Common myeloid progenitor, CD34-positive (primary cell): ENCODE results near the gene UBFD1.
"Not testable (repeated sequence)": the region's sequence is repeated elsewhere in the genome, so short reads cannot be mapped to it uniquely, and the experiment has no call there.

Source experiments
- CTCF ChIA-PET: fragments of 350-600 bp; sonication (Branson Sonifier 250); formaldehyde crosslinking; loops from one replicate; lab custom pipeline; 2021; ENCODE audit warnings: antibody characterized with exemption; lab: Charles Lee
- POLR2A ChIA-PET: fragments of 350-600 bp; sonication (Branson Sonifier 250); formaldehyde crosslinking; loops from one replicate; lab custom pipeline; 2021; ENCODE audit warnings: antibody characterized with exemption; lab: Charles Lee
- DNase-seq, 3 donors: peaks; one replicate each; pipeline versions ENCODE4 v3.0.0 to v3.0.0-alpha.2; 2013
- H3K27ac ChIP-seq, 2 experiments: 1 replicate in 1 of 2; 2 replicates in 1 of 2; pipeline ENCODE4 v1.7.0; 2013; ENCODE audit warnings: inconsistent platforms in 2 of 2, low read length in 2 of 2, mild to moderate bottlenecking in 2 of 2, low read depth in 1 of 2, moderate library complexity in 1 of 2; ENCODE audit not compliant: severe bottlenecking in 2 of 2, insufficient read depth in 1 of 2, poor library complexity in 1 of 2
- H3K27me3 ChIP-seq, 5 experiments: replicated peaks in 2 of 5; 1 replicate in 3 of 5; 2 replicates in 2 of 5; pipeline versions ENCODE4 v1.6.1 to v1.7.0; 2013; ENCODE audit warnings: low read length in 4 of 5, mild to moderate bottlenecking in 2 of 5, moderate library complexity in 2 of 5, inconsistent platforms in 1 of 5; ENCODE audit not compliant: insufficient read depth in 5 of 5, control insufficient read depth in 4 of 5
- H3K36me3 ChIP-seq, 4 experiments: 1 replicate in 2 of 4; 2 replicates in 2 of 4; pipeline versions ENCODE4 v1.6.1 to v1.7.0; 2013; ENCODE audit warnings: low read length in 3 of 4, control low read depth in 1 of 4, mild to moderate bottlenecking in 1 of 4; ENCODE audit not compliant: control insufficient read depth in 4 of 4, insufficient read depth in 4 of 4
- H3K4me1 ChIP-seq, 4 experiments: 1 replicate in 3 of 4; 2 replicates in 1 of 4; pipeline versions ENCODE4 v1.6.1 to v1.7.1; 2013; ENCODE audit warnings: low read length in 3 of 4, mild to moderate bottlenecking in 3 of 4, control low read depth in 1 of 4, inconsistent platforms in 1 of 4, moderate library complexity in 1 of 4; ENCODE audit not compliant: control insufficient read depth in 4 of 4, insufficient read depth in 4 of 4; ENCODE audit errors: control extremely low read depth in 1 of 4
- H3K4me3 ChIP-seq, 7 experiments: 1 replicate in 4 of 7; 2 replicates in 3 of 7; pipeline versions ENCODE4 v1.5.1 to v1.7.0; 2013; ENCODE audit warnings: mild to moderate bottlenecking in 7 of 7, low read length in 6 of 7, moderate library complexity in 6 of 7, inconsistent platforms in 2 of 7, low read depth in 2 of 7, control low read depth in 1 of 7; ENCODE audit not compliant: insufficient read depth in 4 of 7, control insufficient read depth in 1 of 7; ENCODE audit errors: extremely low read depth in 1 of 7
- H3K9me3 ChIP-seq, 5 experiments: 1 replicate in 4 of 5; 2 replicates in 1 of 5; pipeline versions ENCODE4 v1.6.1 to v1.7.1; 2013; ENCODE audit warnings: low read length in 4 of 5, mild to moderate bottlenecking in 2 of 5, inconsistent platforms in 1 of 5, low read depth in 1 of 5, moderate library complexity in 1 of 5; ENCODE audit not compliant: control insufficient read depth in 4 of 5, insufficient read depth in 2 of 5; ENCODE audit errors: control extremely low read depth in 1 of 5
- whole genome bisulfite sequencing: methylation state at CpG from one replicate; pipeline ENCODE4 v1.1.5; 2013; ENCODE audit not compliant: insufficient coverage; 5-methylcytosine and 5-hydroxymethylcytosine counted together

Gene UBFD1

GRCh38 chr16:23595951-23596720 lies 38.6 kb downstream of the UBFD1 start, which contains the start of gene NDUFAB1:
Gene NDUFAB1, minus strand, starts transcription at chr16:23596316. Its CDS starts 26 bp downstream, at chr16:23596290.
- H3K4me3 ChIP-seq = peak within 1 kb of the TSS; percentile 68 to 100 (median 92)
- POLR2A ChIA-PET = interaction anchor here (0.9 kb wide), 1 partner anchor 38 kb away, joined by 3 read pairs; the partner anchor contains the start of gene UBFD1
- H3K27ac ChIP-seq = peak within 1 kb of the TSS; percentile 80 to 93
- no peaks in the 10 kb centered on the region for H3K9me3 ChIP-seq
- under 1% methylated on average over 60 of the region's 67 CpGs for WGBS
- CTCF ChIA-PET = interaction anchor here (0.7 to 1.7 kb wide), 13 partner anchors 9 to 79 kb away, joined by 3 to 5 read pairs (median 3); partner anchors contain the start of gene UBFD1
- DNase-seq = peak; percentile 85 to 93 (median 93)
- peaks cover 6 to 30% (median 21%) of the 10 kb centered on the region in 4 experiments for H3K36me3 ChIP-seq
- H3K4me1 ChIP-seq = peaks cover 0 to 15% (median 13%) of the 10 kb centered on the region in 4 experiments
- H3K27me3 ChIP-seq = no peaks in the 10 kb centered on the region

GRCh38 chr16:23597003-23597756 lies 39.7 kb downstream of the UBFD1 start:
- Histone ChIP-seq H3K9me3 (no peaks in the 10 kb centered on the region), H3K4me1 (peaks cover 0 to 15% (median 13%) of the 10 kb centered on the region in 4 experiments), H3K36me3 (peaks cover 0 to 28% (median 12%) of the 10 kb centered on the region in 4 experiments), H3K27me3 (no peaks in the 10 kb centered on the region), H3K27ac (peak overlapping the region in 1 of 2 experiments; percentile 93), H3K4me3 (no peak overlapping the region)
- 74% methylated on average over 3 of the region's 11 CpGs for WGBS
- ChIA-PET CTCF (interaction anchor here (0.7 to 1.7 kb wide), 14 partner anchors 8 to 80 kb away, joined by 3 to 5 read pairs (median 3); partner anchors contain the start of gene UBFD1), POLR2A (interaction anchor here (0.5 to 0.9 kb wide), 2 partner anchors 16 to 40 kb away, joined by 3 to 4 read pairs; partner anchors contain the start of gene UBFD1)
- DNase-seq = peak; percentile 30 to 57 (median 44)

- ChIA-PET CTCF (interaction anchor here (1.2 kb wide), 1 partner anchor 11 kb away, joined by 3 read pairs; no protein-coding TSS in a partner anchor), POLR2A (no interaction called here)
- no peak for DNase-seq
- peaks cover 9 to 38% (median 25%) of the 10 kb centered on the region in 4 experiments for H3K36me3 ChIP-seq
- no peaks in the 10 kb centered on the region for H3K4me1 ChIP-seq
- WGBS = 96% methylated on average over 6 of the region's 6 CpGs
- H3K27me3 ChIP-seq = no peaks in the 10 kb centered on the region
- H3K9me3 ChIP-seq = no peaks in the 10 kb centered on the region
- no peak overlapping the region for H3K4me3 ChIP-seq
- H3K27ac ChIP-seq = no peak overlapping the region
These were observed 50.2 kb downstream of the UBFD1 start for GRCh38 chr16:23607726-23608125.

- ChIA-PET CTCF (interaction anchor here (1.2 kb wide), 1 partner anchor 11 kb away, joined by 3 read pairs; no protein-coding TSS in a partner anchor), POLR2A (no interaction called here)
- peaks cover 9 to 38% (median 25%) of the 10 kb centered on the region in 4 experiments for H3K36me3 ChIP-seq
- H3K27me3 ChIP-seq = no peaks in the 10 kb centered on the region
- H3K9me3 ChIP-seq = no peaks in the 10 kb centered on the region
- no peak overlapping the region for H3K27ac ChIP-seq
- no peak for DNase-seq
- H3K4me1 ChIP-seq = no peaks in the 10 kb centered on the region
- no peak overlapping the region for H3K4me3 ChIP-seq
- WGBS = no CpG with 5 or more reads among the region's 4 CpGs
These were observed 50.7 kb downstream of the UBFD1 start for GRCh38 chr16:23608194-23608593.

GRCh38 chr16:23609929-23610328 lies 52.4 kb downstream of the UBFD1 start:
- Histone ChIP-seq H3K36me3 (peaks cover 8 to 37% (median 23%) of the 10 kb centered on the region in 4 experiments), H3K27me3 (no peaks in the 10 kb centered on the region), H3K4me1 (no peaks in the 10 kb centered on the region), H3K4me3 (no peak overlapping the region), H3K9me3 (no peaks in the 10 kb centered on the region), H3K27ac (no peak overlapping the region)
- no peak for DNase-seq
- CTCF ChIA-PET = interaction anchor here (0.7 to 1.4 kb wide), 2 partner anchors 13 to 426 kb away, joined by 3 to 4 read pairs; no protein-coding TSS in a partner anchor
- POLR2A ChIA-PET = no interaction called here
- no CpG with 5 or more reads among the region's 1 CpG for WGBS

- H3K4me1 ChIP-seq, H3K27me3 ChIP-seq, DNase-seq, H3K4me3 ChIP-seq, POLR2A ChIA-PET, H3K27ac ChIP-seq, CTCF ChIA-PET, H3K9me3 ChIP-seq: not testable (repeated sequence)
- peaks cover 8 to 39% (median 23%) of the 10 kb centered on the region in 4 experiments for H3K36me3 ChIP-seq
- WGBS = 100% methylated on average over 2 of the region's 6 CpGs
These were observed 53.4 kb downstream of the UBFD1 start for GRCh38 chr16:23610905-23611304.
